Breast epithelium (tissue), 3 donors: ENCODE measurements around the gene DGCR8.

ENCODE experiments used
- CTCF ChIP-seq, 3 donors: fragments of 450-650 bp; IDR thresholded peaks; one replicate each; pipeline ENCODE4 v1.5.1; 2016 to 2017; ENCODE audit warnings: antibody characterized with exemption in 3 of 3, mild to moderate bottlenecking in 3 of 3, moderate library complexity in 3 of 3
- POLR2A ChIP-seq: fragments of 450-650 bp; IDR thresholded peaks from one replicate; pipeline ENCODE4 v1.6.1; 2016; ENCODE audit warnings: antibody characterized with exemption, mild to moderate bottlenecking, moderate library complexity
- POLR2AphosphoS5 ChIP-seq, 3 donors: sonication (generic); formaldehyde crosslinking; IDR thresholded peaks; one replicate each; pipeline ENCODE4 v1.6.1; 2017; ENCODE audit warnings: antibody characterized with exemption in 3 of 3

- no peak for TF ChIP-seq CTCF (IDR thresholded peaks at IDR 0.05)
- TF ChIP-seq POLR2AphosphoS5 (IDR thresholded peaks at IDR 0.05) = no peak
- TF ChIP-seq POLR2A = no peak
Observed at GRCh38 chr22:20035375-20036083, 44.5 kb upstream of the DGCR8 start.
